NCI-H1417 (cell line): Measurements from ENCODE around the gene ZNF710.

Source experiments
- DNase-seq, 3 experiments: peaks; one replicate each; lab custom pipeline; 2025; lab: John Stamatoyannopoulos, UW

ZNF710 gene

GRCh38 chr15:89991312-89991711 is 9.8 kb upstream of the ZNF710 start:
- no peak for DNase-seq

- DNase-seq, result no peak
These were observed 7.8 kb upstream of the ZNF710 start for GRCh38 chr15:89993349-89993748.

GRCh38 chr15:89997079-89997478 is 4.0 kb upstream of the ZNF710 start:
- DNase-seq, result no peak

- peak; percentile 24 to 67 (median 47) for DNase-seq
These were observed 2.9 kb upstream of the ZNF710 start for GRCh38 chr15:89998141-89998661.

GRCh38 chr15:89998923-89999675 is 2.0 kb upstream of the ZNF710 start:
- DNase-seq, result peak in 1 of 3 experiments; percentile 41

- DNase-seq, result peak in 1 of 3 experiments; percentile 38
These were observed 1.4 kb upstream of the ZNF710 start for GRCh38 chr15:89999676-90000185.

- DNase-seq, result peak; percentile 35 to 69 (median 55)
These were observed 730 bp upstream of the ZNF710 start for GRCh38 chr15:90000186-90001001.

GRCh38 chr15:90001683-90002427 is 731 bp downstream of the ZNF710 start:
- peak; percentile 29 to 80 (median 79) for DNase-seq

- peak; percentile 16 to 76 (median 75) for DNase-seq
These were observed 1.3 kb downstream of the ZNF710 start for GRCh38 chr15:90002428-90002844.

GRCh38 chr15:90003736-90004135 is 2.6 kb downstream of the ZNF710 start:
- no peak for DNase-seq

GRCh38 chr15:90004252-90004651 is 3.1 kb downstream of the ZNF710 start:
- DNase-seq, result no peak

GRCh38 chr15:90004671-90005070 is 3.5 kb downstream of the ZNF710 start:
- no peak for DNase-seq

GRCh38 chr15:90006217-90007075 is 5.3 kb downstream of the ZNF710 start:
- DNase-seq, result peak in 2 of 3 experiments; percentile 68 to 89

GRCh38 chr15:90007076-90007460 is 5.9 kb downstream of the ZNF710 start:
- no peak for DNase-seq

GRCh38 chr15:90008607-90009006 is 7.5 kb downstream of the ZNF710 start:
- no peak for DNase-seq

- DNase-seq, result no peak
These were observed 8.3 kb downstream of the ZNF710 start for GRCh38 chr15:90009301-90010022.

- no peak for DNase-seq
These were observed 10.6 kb downstream of the ZNF710 start for GRCh38 chr15:90011705-90012104.

GRCh38 chr15:90013503-90013937 is 12.4 kb downstream of the ZNF710 start:
- DNase-seq, result no peak

GRCh38 chr15:90015294-90015693 is 14.2 kb downstream of the ZNF710 start:
- DNase-seq, result no peak

- DNase-seq, result no peak
These were observed 14.6 kb downstream of the ZNF710 start for GRCh38 chr15:90015749-90016148.
